GM15510 (cell line): ENCODE data around the gene ST6GAL2.

ENCODE experiments used
- POLR2A ChIP-seq: IDR thresholded peaks from 3 replicates; pipeline ENCODE4 v1.6.1; 2011; ENCODE audit warnings: borderline replicate concordance; ENCODE audit not compliant: insufficient read length; ENCODE audit errors: extremely low read depth

ST6GAL2 gene, protein sequence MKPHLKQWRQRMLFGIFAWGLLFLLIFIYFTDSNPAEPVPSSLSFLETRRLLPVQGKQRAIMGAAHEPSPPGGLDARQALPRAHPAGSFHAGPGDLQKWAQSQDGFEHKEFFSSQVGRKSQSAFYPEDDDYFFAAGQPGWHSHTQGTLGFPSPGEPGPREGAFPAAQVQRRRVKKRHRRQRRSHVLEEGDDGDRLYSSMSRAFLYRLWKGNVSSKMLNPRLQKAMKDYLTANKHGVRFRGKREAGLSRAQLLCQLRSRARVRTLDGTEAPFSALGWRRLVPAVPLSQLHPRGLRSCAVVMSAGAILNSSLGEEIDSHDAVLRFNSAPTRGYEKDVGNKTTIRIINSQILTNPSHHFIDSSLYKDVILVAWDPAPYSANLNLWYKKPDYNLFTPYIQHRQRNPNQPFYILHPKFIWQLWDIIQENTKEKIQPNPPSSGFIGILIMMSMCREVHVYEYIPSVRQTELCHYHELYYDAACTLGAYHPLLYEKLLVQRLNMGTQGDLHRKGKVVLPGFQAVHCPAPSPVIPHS

DNA sequence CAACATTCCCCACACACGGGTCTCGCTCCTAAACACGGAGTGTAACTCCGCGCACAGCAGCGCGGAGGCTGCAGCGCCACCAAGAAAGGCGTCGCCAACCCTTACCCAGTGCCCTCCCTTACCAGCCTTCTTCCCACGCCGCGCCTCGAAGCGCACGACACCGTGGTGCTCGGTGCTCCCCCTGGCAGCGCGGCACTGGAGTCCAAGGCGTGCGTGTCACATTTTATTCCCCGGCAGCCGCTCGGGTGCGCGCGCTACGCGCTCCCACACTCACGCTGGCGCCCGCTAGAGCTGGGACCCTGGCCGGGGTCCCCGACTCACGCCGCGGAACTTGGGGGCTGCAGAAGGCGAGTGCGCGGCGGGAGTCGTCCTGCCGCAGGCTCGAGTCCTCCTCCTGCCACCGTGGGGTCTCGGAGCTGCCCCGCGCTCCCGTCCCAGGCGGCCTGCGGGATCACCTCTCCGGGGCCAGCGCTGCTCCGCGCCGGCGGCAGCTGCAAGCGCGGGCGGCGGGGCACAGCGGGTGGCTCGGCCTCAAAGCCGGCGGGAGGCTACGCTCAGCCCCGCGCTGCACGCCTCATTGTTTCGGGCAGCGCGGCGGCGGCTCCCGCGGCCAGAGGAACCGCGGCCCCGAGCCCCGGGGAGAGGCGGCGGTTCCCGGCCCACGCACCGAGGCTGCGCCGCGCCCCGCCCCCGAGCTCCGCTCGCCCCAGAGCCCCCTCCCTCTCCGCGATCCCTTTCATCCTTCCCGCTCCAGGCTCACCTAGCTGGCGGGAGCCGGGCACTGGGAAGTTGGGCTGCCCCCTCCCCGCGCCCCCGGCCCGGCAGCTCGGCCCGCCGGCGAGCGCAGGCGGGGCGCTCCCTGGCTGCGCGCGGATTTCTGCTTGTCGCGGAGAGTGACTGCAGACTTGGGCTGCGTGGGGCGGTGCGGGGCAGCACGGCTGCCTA is at the start of gene ST6GAL2:
Gene ST6GAL2 (minus strand): TSS at position 197 of the 945 bp plus-strand sequence. CDS start 42,190 bp downstream, outside the sequence.
- TF ChIP-seq POLR2A, result no peak

DNA sequence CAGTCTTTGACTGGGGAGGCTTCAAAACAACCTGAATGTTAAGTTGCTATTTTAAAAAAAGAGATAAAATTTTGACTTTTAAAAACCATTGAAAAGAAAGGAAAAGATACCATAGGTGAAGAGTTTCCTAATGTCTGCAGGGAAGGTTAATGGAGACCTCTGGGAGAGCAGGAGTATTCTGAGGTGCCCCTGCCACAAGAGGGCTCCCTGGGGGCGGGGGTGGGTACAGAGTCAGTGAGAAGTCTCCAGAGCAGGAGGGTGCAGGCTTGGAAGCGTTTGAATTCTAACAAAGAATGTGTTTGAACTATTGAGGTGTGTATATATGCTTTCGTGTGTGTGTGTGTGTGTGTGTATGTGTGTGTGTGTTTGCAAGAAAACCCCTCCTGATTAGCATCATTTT is 46.7 kb upstream of the ST6GAL2 start:
- TF ChIP-seq POLR2A, result no peak

DNA sequence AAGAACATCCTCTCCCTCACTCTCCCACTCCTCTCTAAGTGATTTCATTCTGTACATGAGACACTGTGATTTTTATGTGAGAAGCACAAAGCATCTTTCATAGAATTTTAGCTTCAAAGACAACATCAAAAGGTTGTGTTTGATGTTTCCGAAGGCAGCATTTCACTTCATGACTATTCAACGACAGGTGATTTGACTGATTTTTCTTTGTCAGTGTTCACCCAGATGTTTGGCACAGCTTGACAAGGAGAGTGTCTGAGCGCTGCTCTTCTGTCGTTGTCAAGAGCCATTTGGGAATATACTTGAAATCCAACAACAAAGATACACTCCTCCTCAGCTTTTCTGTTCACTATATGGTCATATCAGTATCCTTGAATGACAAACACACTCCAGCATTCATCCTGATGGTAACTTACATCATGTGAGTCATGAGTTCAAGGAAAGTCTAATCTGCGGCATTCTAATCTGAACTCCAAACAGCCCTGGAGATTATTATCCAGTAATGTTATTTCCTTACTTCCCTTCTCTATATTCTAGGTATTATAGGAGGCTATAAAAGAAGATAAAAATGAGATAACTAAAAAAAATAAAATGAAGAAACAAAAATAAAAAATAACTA is 45.9 kb upstream of the ST6GAL2 start:
- TF ChIP-seq POLR2A, result no peak

DNA sequence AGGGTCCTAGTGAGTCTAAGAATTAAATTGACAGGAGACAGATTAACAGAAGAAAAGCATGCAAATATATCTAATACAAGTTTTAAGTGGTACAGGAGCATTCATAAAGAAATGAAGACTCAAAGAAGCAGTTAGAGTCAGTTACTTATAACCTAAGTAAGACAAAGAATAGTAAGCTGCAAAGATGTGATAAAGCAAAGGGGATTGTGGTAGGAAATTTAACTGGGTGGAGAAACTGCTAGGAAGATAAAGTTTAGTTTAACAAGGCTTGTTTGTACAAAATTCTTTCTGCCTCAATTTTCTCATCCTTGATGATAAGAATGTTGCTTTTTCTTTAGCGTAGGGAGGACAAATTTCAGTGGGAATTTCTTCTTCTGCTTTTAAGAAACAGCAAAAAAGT is 35.5 kb upstream of the ST6GAL2 start:
- TF ChIP-seq POLR2A, result no peak

DNA sequence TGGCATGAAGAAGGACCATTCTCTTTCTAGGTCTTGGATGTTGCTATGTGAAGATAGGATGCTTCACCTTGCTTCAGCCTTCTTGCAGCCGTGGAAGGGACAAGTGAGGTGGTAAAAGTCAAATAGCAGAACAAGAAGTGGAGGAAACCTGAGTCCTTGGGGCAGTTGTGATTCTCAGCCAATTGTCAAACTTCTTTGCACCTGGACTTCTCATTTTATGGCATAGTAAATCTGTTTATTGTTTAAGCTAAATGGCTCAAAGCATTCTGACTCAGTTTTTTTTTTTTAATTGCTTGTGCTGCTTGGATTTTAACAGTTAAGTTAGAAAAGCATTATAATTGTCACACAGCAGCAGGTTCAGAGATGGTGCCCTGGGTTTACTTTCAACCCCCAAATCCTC is 33.0 kb upstream of the ST6GAL2 start:
- TF ChIP-seq POLR2A, result no peak

DNA sequence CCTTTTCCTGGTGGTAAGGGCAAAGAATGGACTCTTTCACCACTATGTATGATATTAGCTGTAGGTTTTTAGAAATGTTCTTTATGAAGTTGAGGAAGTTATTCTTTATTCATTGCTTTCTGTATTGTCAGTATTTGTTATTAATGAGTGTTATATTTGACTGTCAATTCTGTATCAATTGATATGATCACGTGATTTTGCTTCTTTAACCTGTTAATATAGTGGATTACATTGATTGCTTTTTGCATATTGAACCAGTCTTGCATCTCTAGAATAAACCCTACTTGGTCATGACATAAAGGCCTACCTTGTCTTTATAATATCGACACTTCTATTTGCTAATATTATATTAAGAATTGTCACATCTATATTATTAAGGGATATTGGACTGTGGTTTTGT is 18.3 kb upstream of the ST6GAL2 start:
- TF ChIP-seq POLR2A, result no peak

DNA sequence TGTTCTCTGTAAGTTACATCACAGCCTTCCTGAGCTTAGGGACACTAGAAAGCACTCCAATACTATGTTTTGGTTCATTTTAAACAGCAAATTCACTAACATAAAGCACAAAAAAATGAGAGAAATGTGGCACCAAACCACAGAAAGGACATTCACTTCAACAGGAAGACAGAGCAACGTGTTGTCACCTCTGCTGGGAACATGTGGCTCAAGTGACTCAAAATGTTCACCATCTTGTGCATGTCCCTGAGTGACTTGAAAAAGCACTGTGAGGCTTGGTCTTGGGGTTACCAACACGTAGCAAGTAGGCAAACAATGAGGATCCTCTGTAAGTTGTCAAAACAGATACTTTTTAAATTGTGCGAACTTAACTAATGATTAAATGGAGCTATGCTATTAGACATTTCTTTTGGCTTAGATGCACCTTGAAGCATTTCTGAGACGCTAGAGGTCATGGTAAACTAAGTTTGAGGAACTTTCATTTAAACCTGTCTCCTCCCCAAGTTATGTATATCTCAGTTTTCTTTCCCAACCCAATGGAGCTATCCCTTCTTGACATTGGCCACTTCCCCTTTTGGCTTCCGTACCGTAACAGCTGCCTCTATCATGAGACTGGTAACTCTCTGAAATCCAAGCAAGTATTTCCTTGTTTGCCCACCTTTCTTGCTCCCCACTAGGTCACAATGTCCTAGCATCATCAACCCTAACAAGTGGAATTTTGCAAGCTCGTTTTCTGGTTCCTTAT is 14.0 kb upstream of the ST6GAL2 start:
- TF ChIP-seq POLR2A, result no peak

DNA sequence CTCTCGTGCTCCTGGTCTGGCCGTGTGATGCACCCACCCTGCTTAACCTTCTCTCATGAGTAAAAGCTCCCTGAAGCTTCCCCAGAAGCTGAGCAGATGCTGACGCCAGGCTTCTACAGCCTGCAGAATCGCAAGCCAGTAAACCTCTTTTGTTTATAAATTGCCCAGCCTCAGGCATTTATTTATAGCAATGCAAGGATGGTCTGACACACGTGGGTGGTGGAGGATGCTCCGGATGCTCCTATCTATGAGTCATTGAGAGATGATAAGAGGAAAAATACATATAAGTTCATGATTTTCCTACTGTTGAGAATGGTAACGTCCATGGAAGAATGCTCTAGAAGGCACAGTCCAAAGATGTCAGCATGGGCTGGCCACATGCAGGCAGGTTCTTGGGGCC is 8.6 kb upstream of the ST6GAL2 start:
- TF ChIP-seq POLR2A, result no peak

DNA sequence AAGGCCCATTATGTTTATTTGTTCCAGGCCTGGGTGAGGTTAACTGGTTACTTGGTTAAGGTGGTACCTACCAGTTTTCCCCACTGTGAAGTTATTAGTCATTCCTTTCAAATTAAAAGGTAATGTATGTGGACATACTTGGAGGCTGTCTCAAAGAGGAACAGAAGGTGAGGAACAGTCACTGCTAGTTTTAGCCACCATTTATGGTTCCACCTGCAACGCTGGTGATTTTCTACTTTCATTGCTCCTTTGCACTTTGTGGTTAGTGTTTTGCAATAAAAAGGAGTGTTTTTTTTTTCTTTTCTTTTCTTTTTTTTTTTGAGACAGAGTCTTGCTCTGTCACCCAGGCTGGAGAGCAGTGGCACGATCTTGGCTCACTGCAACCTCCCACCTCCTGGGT is 6.1 kb upstream of the ST6GAL2 start:
- no peak for TF ChIP-seq POLR2A

DNA sequence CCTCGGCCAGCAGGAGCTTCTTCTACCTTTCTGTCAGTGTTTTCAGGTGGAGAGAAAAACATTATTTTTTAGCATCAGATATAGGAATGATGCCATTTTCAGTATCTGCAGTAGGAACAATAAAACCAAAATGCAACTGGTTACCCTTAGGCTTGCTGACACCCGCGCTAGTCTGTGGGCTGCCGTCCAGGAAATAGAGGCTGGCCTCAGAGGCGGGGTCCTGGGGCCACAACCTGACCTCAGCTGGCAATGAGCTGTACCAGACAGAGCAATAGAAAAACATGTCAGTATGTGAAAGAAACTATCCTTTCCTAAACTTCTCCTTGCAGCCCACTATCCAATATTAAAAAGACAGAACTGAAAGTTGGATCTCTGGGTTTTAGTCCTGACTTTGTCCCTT is 4.6 kb upstream of the ST6GAL2 start:
- TF ChIP-seq POLR2A, result no peak

DNA sequence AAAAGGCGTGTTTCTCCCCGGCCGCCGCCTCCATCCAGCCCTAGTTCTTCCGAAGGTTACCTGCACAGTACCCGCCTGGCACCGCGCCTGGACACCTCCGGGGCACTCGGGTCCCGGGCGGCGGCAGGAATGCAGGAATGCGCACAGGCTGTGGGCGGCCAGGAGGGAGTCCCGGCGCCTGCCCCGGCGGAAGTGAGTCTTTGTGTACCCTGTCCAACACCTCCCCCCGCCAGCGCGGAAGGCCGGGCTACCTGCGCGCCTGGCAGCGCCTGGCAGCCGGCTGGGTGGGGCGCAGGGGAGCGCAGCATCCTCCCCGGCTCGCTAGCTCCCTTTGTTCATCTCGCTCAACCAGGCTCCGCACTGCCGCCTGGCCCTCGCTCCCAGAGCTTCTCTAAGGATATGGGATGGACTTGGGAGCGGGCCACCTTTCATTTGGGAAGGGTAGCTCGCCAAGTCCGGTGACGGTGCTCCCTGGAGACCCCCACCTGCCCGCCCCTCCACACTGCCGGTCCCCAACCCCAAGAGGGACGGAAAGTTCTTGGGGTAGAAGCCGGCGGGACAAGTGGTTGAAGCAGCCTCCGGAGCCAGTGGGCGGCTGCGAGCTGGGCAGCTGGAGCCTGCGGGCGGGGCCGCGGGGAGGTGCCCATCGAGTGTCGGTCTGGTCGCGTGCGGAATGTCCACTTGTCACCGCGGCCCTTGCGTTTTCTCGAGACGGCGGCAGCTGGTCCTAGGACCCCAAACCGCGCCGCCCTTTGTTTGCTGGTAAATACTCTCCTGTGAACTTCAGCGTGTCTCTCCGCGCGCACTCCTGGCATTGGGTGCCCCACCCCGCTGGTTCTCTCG is 1.2 kb upstream of the ST6GAL2 start:
- no peak for TF ChIP-seq POLR2A

DNA sequence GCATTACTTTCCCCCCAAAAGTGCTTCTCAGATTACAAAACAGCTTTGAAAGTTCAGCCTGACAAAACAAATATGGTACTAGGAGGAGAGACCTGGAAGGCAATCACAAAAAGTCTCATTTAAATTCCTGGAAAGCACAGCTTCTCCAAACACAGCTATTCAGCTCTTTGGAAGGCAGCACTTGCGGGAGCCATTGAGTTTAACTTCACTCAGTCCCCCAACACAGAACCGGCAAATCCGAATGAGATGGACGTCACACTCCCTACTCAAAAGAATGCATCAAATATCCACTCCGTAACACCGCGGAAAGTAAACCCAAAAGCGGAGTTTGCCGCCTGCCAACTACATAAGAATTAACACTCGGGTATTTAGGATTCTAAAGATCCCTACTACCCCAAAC is 638 bp downstream of the ST6GAL2 start:
- TF ChIP-seq POLR2A, result no peak

DNA sequence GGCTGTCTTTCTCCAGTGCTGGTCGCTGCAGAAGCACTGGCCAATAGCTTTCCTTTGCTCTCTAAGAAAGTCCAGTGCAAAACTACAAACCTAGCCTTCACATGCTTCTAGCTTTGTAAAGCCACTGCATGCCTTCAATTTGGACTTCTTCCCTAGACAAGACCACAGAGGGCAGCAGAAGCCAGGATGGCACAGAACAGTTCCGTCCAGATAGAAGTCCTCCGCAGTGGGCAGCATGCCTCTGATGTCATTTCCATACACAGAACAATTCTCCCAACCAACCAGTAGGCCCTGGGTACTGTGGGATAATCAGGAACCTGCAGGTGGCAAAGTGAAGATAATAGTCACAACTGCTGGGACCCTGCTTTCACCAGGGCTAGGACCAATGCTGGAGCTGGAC is 3.3 kb downstream of the ST6GAL2 start:
- TF ChIP-seq POLR2A, result no peak
